EL (cell line): ENCODE results near the gene WASL.
A peak's percentile ranks its signal among the peaks of the same experiment; 100 is the strongest.
"Not testable (repeated sequence)": the region's sequence is repeated elsewhere in the genome, so short reads cannot be mapped to it uniquely, and the experiment has no call there.

Experiments used
- DNase-seq: peaks from one replicate; pipeline ENCODE4 v3.0.0-alpha.2; 2016

Gene WASL

GRCh38 chr7:123768493-123768892 is 19.7 kb upstream of the WASL start:
- DNase-seq, result no peak

GRCh38 chr7:123763191-123763661 is 14.4 kb upstream of the WASL start:
- no peak for DNase-seq

- no peak for DNase-seq
Measured at GRCh38 chr7:123761729-123762128, 12.9 kb upstream of the WASL start.

- peak; percentile 34 for DNase-seq
Measured at GRCh38 chr7:123757095-123757494, 8.3 kb upstream of the WASL start.

- DNase-seq, result no peak
Measured at GRCh38 chr7:123755338-123755737, 6.5 kb upstream of the WASL start.

- no peak for DNase-seq
Measured at GRCh38 chr7:123754271-123754871, 5.6 kb upstream of the WASL start.

- DNase-seq, result no peak
Measured at GRCh38 chr7:123752534-123752933, 3.7 kb upstream of the WASL start.

GRCh38 chr7:123751821-123752220 is 3.0 kb upstream of the WASL start:
- no peak for DNase-seq

- no peak for DNase-seq
Measured at GRCh38 chr7:123750389-123751230, 1.8 kb upstream of the WASL start.

GRCh38 chr7:123749537-123749857 is 694 bp upstream of the WASL start:
- peak; percentile 74 for DNase-seq

GRCh38 chr7:123748171-123748733 is 551 bp downstream of the WASL start:
- DNase-seq, result peak; percentile 26

- peak; percentile 80 for DNase-seq
Measured at GRCh38 chr7:123747620-123748141, 1.1 kb downstream of the WASL start.

- peak; percentile 4 for DNase-seq
Measured at GRCh38 chr7:123746931-123747488, 1.8 kb downstream of the WASL start.

GRCh38 chr7:123746055-123746454 is 2.7 kb downstream of the WASL start:
- DNase-seq, result no peak

- DNase-seq, result no peak
Measured at GRCh38 chr7:123745437-123745836, 3.4 kb downstream of the WASL start.

GRCh38 chr7:123744416-123744815 is 4.4 kb downstream of the WASL start:
- DNase-seq, result no peak

- no peak for DNase-seq
Measured at GRCh38 chr7:123741940-123742339, 6.9 kb downstream of the WASL start.

GRCh38 chr7:123738808-123739207 is 10.0 kb downstream of the WASL start:
- DNase-seq, result no peak

GRCh38 chr7:123738356-123738755 is 10.4 kb downstream of the WASL start:
- no peak for DNase-seq

- DNase-seq, result not testable (repeated sequence)
Measured at GRCh38 chr7:123737168-123737674, 11.6 kb downstream of the WASL start.

GRCh38 chr7:123735539-123735938 is 13.3 kb downstream of the WASL start:
- DNase-seq, result no peak

GRCh38 chr7:123734498-123734897 is 14.3 kb downstream of the WASL start:
- no peak for DNase-seq

- DNase-seq, result no peak
Measured at GRCh38 chr7:123732413-123733091, 16.3 kb downstream of the WASL start.
